GM23338 (cell line): Measurements from ENCODE around the gene CD44. TPM values are rescaled to one million over a fixed set of nuclear protein-coding genes. Genes with fewer than 3 reads are reported as not detected.

ENCODE experiments used
- ATAC-seq: fragments of 200-7000 bp; cut with Tn5 transposase; 3 replicates; pipeline ENCODE4 v1.9.1; 2020
- DNase-seq: peaks from one replicate; pipeline ENCODE4 v3.0.0-alpha.2; 2015; ENCODE audit warnings: low spot score
- H2AFZ ChIP-seq: fragments of 200-600 bp; sonication (generic); 2 replicates; pipeline ENCODE4 v1.8.0; 2016; ENCODE audit warnings: antibody characterized with exemption, mild to moderate bottlenecking, moderate library complexity
- H3F3A ChIP-seq: fragments of 200-600 bp; sonication (generic); replicated peaks from 2 replicates; pipeline ENCODE4 v1.8.0; 2017; ENCODE audit warnings: antibody characterized with exemption, mixed run types, low read depth
- H3K27ac ChIP-seq: fragments of 200-600 bp; sonication (generic); 2 replicates; pipeline ENCODE4 v1.6.1; 2016; ENCODE audit warnings: low read depth
- H3K27me3 ChIP-seq: fragments of 200-600 bp; sonication (generic); 2 replicates; pipeline ENCODE4 v1.8.0; 2016; ENCODE audit warnings: mild to moderate bottlenecking, mixed run types, moderate library complexity; ENCODE audit not compliant: insufficient read depth
- H3K36me3 ChIP-seq: fragments of 200-600 bp; sonication (generic); 2 replicates; pipeline ENCODE4 v1.8.0; 2016; ENCODE audit warnings: mild to moderate bottlenecking; ENCODE audit not compliant: insufficient read depth
- H3K4me1 ChIP-seq: fragments of 200-600 bp; sonication (generic); 2 replicates; pipeline ENCODE4 v1.8.0; 2016; ENCODE audit warnings: mild to moderate bottlenecking, moderate library complexity; ENCODE audit not compliant: insufficient read depth
- H3K4me2 ChIP-seq: fragments of 200-600 bp; sonication (generic); 2 replicates; pipeline ENCODE4 v1.7.1; 2017; ENCODE audit warnings: mixed run types
- H3K4me3 ChIP-seq: fragments of 200-600 bp; sonication (generic); 2 replicates; pipeline ENCODE4 v1.6.1; 2016; ENCODE audit warnings: mixed run types
- H3K79me2 ChIP-seq: fragments of 200-600 bp; sonication (generic); replicated peaks from 2 replicates; pipeline ENCODE4 v1.8.0; 2017; ENCODE audit warnings: mild to moderate bottlenecking; ENCODE audit not compliant: insufficient read depth
- H3K9me2 ChIP-seq: fragments of 200-600 bp; sonication (generic); 2 replicates; pipeline ENCODE4 v1.8.0; 2017; ENCODE audit not compliant: insufficient read depth
- H4K20me1 ChIP-seq: fragments of 200-600 bp; sonication (generic); replicated peaks from 2 replicates; pipeline ENCODE4 v1.8.0; 2017; ENCODE audit warnings: mild to moderate bottlenecking; ENCODE audit not compliant: insufficient read depth
- H3K27ac Mint-ChIP-seq: 2 replicates; pipeline ENCODE4 v1.8.0; 2020; ENCODE audit warnings: inconsistent platforms, mild to moderate bottlenecking, moderate library complexity, mixed read lengths
- H3K27me3 Mint-ChIP-seq: 3 replicates; pipeline ENCODE4 v1.8.0; 2022; ENCODE audit warnings: low read depth, mild to moderate bottlenecking, moderate library complexity, mixed read lengths, inconsistent platforms; ENCODE audit not compliant: insufficient read depth, poor library complexity
- H3K36me3 Mint-ChIP-seq: 3 replicates; pipeline ENCODE4 v1.8.0; 2021; ENCODE audit warnings: low read depth, mild to moderate bottlenecking, inconsistent platforms, moderate library complexity, mixed read lengths
- H3K4me1 Mint-ChIP-seq: 3 replicates; pipeline ENCODE4 v1.8.0; 2020; ENCODE audit warnings: mild to moderate bottlenecking, inconsistent platforms, mixed read lengths
- H3K4me3 Mint-ChIP-seq: 3 replicates; pipeline ENCODE4 v1.8.0; 2021; ENCODE audit warnings: moderate library complexity, mild to moderate bottlenecking, inconsistent platforms, mixed read lengths
- H3K9me3 Mint-ChIP-seq: 3 replicates; pipeline ENCODE4 v1.8.0; 2020; ENCODE audit warnings: moderate library complexity, mild to moderate bottlenecking, inconsistent platforms, mixed read lengths
- CREB1 ChIP-seq: fragments of 250-450 bp; sonication (Bioruptor Pico); IDR thresholded peaks from 2 replicates; pipeline ENCODE4 v1.5.0; 2020; ENCODE audit warnings: low read depth, mild to moderate bottlenecking, moderate library complexity
- CTCF ChIP-seq, 2 experiments: fragments of 200-600 bp in 1 of 2; sonication (generic) in 1 of 2; conservative IDR thresholded peaks; 2 replicates each; pipeline versions ENCODE4 v1.5.1 to v1.6.1; 2016 to 2017; ENCODE audit warnings: antibody characterized with exemption in 2 of 2, low read depth in 2 of 2, mild to moderate bottlenecking in 2 of 2, moderate library complexity in 1 of 2
- ETS1 ChIP-seq: IDR thresholded peaks from 2 replicates; pipeline ENCODE4 v1.6.1; 2016; ENCODE audit warnings: antibody characterized with exemption
- EZH2 ChIP-seq: fragments of 200-600 bp; sonication (generic); IDR thresholded peaks from one replicate; pipeline ENCODE4 v1.8.0; 2017; ENCODE audit warnings: antibody characterized with exemption, mild to moderate bottlenecking, low read depth; ENCODE audit not compliant: unreplicated experiment
- EZH2phosphoT487 ChIP-seq: fragments of 200-600 bp; sonication (generic); IDR thresholded peaks from one replicate; pipeline ENCODE4 v1.8.1; 2018; ENCODE audit warnings: antibody characterized with exemption; ENCODE audit not compliant: unreplicated experiment
- JUNB ChIP-seq: IDR thresholded peaks from one replicate; pipeline ENCODE4 v1.6.1; 2016; ENCODE audit warnings: antibody characterized with exemption; ENCODE audit not compliant: unreplicated experiment
- NANOG ChIP-seq: IDR thresholded peaks from 2 replicates; pipeline ENCODE4 v1.6.1; 2016; ENCODE audit warnings: antibody characterized with exemption, borderline replicate concordance
- POLR2AphosphoS5 ChIP-seq: IDR thresholded peaks from 2 replicates; pipeline ENCODE4 v1.6.1; 2016; ENCODE audit warnings: antibody characterized with exemption, low read depth
- REST ChIP-seq: IDR thresholded peaks from one replicate; pipeline ENCODE4 v1.6.1; 2018; ENCODE audit warnings: antibody characterized with exemption; ENCODE audit not compliant: unreplicated experiment
- STAT1 ChIP-seq: IDR thresholded peaks from one replicate; pipeline ENCODE4 v1.6.1; 2016; ENCODE audit warnings: antibody characterized with exemption; ENCODE audit not compliant: unreplicated experiment
- ZNF114 ChIP-seq: fragments of 250-450 bp; sonication (Bioruptor Pico); IDR thresholded peaks from 2 replicates; pipeline ENCODE4 v1.5.0; 2020; ENCODE audit warnings: mild to moderate bottlenecking, moderate library complexity
- ZNF331 ChIP-seq: fragments of 250-450 bp; sonication (Bioruptor Pico); IDR thresholded peaks from 2 replicates; pipeline ENCODE4 v1.5.0; 2020; ENCODE audit warnings: low read depth, mild to moderate bottlenecking, moderate library complexity
- ZNF462 ChIP-seq: fragments of 250-450 bp; sonication (Bioruptor Pico); IDR thresholded peaks from 2 replicates; pipeline ENCODE4 v1.5.0; 2020; ENCODE audit warnings: mild to moderate bottlenecking, moderate library complexity
- polyA plus RNA-seq: library from polyadenylated mRNA; unstranded; fragments of >200 nt; fragmentation: Nextera tagmentation; extraction: Ambion mirVana; gene quantifications from 2 replicates; pipeline ENCODE4 v1.2.1, GENCODE V29; 2016
- total RNA-seq: library from RNA; depleted of rRNA; stranded (reverse); fragments of >200 nt; shearing (Covaris generic); gene quantifications from 2 replicates; pipeline ENCODE4 v1.2.3, GENCODE V29; 2014

The CD44 gene
- total and polyA plus RNA-seq, 2 experiments from 2014 or later = 4.0 to 10.1 TPM

- H3K79me2 ChIP-seq = no peaks in the 10 kb centered on the region
- no peak overlapping the region for H3K27ac ChIP-seq
- no peak for ATAC-seq
- no peak overlapping the region for H3K4me3 Mint-ChIP-seq
- no peak for TF ChIP-seq POLR2AphosphoS5
- no peak for TF ChIP-seq REST
- no peak for TF ChIP-seq JUNB
- no peak for TF ChIP-seq ZNF331
- no peak for TF ChIP-seq CTCF (conservative IDR thresholded peaks at IDR 0.05; ENCODE audit: low read depth in 2 of 2)
- no peak for TF ChIP-seq STAT1
- TF ChIP-seq CREB1 (CRISPR knock-in tag) = no peak
- TF ChIP-seq EZH2phosphoT487 = no peak
- no peak for TF ChIP-seq NANOG
- TF ChIP-seq ZNF462 (CRISPR knock-in tag) = no peak
- TF ChIP-seq ETS1 = no peak
- no peak for TF ChIP-seq ZNF114 (CRISPR knock-in tag)
- TF ChIP-seq EZH2 = no peak
- H3K9me2 ChIP-seq = no peaks in the 10 kb centered on the region; the same call in 1 of the 2 replicates
- no peaks in the 10 kb centered on the region for H3K36me3 ChIP-seq
- no peaks in the 10 kb centered on the region for H3K4me1 ChIP-seq
- H3K27me3 Mint-ChIP-seq = no peaks in the 10 kb centered on the region
- H3K4me2 ChIP-seq = no peak overlapping the region
- H3F3A ChIP-seq = no peaks in the 10 kb centered on the region
- no peak for DNase-seq
- no peaks in the 10 kb centered on the region for H4K20me1 ChIP-seq
- H3K4me1 Mint-ChIP-seq = no peaks in the 10 kb centered on the region
- H3K27ac Mint-ChIP-seq = no peak overlapping the region
- no peak overlapping the region for H3K4me3 ChIP-seq
- H3K36me3 Mint-ChIP-seq = no peaks in the 10 kb centered on the region
- no peak overlapping the region for H2AFZ ChIP-seq
- no peaks in the 10 kb centered on the region for H3K27me3 ChIP-seq
- H3K9me3 Mint-ChIP-seq = no peaks in the 10 kb centered on the region
These were observed 121.5 kb downstream of the CD44 start for GRCh38 chr11:35260342-35260985.
